GM12892 (cell line): Measurements from ENCODE around the gene WSCD2.

Source experiments
- POLR2A ChIP-seq: IDR thresholded peaks from 2 replicates; pipeline ENCODE4 v1.6.1; 2011; ENCODE audit warnings: low read depth, low read length, control low read depth
- POLR2AphosphoS5 ChIP-seq: IDR thresholded peaks from 2 replicates; pipeline ENCODE4 v1.6.1; 2011; ENCODE audit warnings: low read depth, low read length, control low read depth

GRCh38 chr12:108120863-108121165 lies 8.3 kb upstream of the WSCD2 start:
- TF ChIP-seq POLR2A: no peak
- TF ChIP-seq POLR2AphosphoS5: no peak
